HepG2 (cell line): Measurements from ENCODE around the gene B4GALT7. TPM values are rescaled to one million over a fixed set of nuclear protein-coding genes. Genes with fewer than 3 reads are reported as not detected.
A peak's percentile ranks its signal among the peaks of the same experiment; 100 is the strongest.

ENCODE experiments used
- CBX1 ChIP-seq: IDR thresholded peaks from one replicate; pipeline ENCODE4 v1.6.1; 2016; ENCODE audit warnings: antibody characterized with exemption, low read depth
- FOXA1 ChIP-seq, 2 experiments: fragments of 450-650 bp in 1 of 2; sonication (generic) in 1 of 2; formaldehyde crosslinking in 1 of 2; IDR thresholded peaks; 2 replicates each; pipeline versions ENCODE4 v1.4.0 to v1.6.1; 2016 to 2020; ENCODE audit warnings: missing genetic modification reagents in 1 of 2
- GTF2F1 ChIP-seq: fragments of 150-350 bp; IDR thresholded peaks from 2 replicates; pipeline ENCODE4 v1.6.1; 2014; ENCODE audit warnings: low read length
- JUND ChIP-seq: sonication (generic); formaldehyde crosslinking; IDR thresholded peaks from 2 replicates; pipeline ENCODE4 v1.8.0; 2022; ENCODE audit warnings: mild to moderate bottlenecking, missing genetic modification reagents
- NCOA1 ChIP-seq: sonication (generic); formaldehyde crosslinking; IDR thresholded peaks from 2 replicates; pipeline ENCODE4 v1.9.0; 2021; ENCODE audit warnings: missing genetic modification reagents
- NFE2L2 ChIP-seq: fragments of 150-350 bp; IDR thresholded peaks from 2 replicates; pipeline ENCODE4 v1.6.1; 2014; ENCODE audit warnings: low read length
- NR2C2 ChIP-seq: sonication (generic); formaldehyde crosslinking; IDR thresholded peaks from 2 replicates; pipeline ENCODE4 v1.4.0; 2020; ENCODE audit warnings: missing genetic modification reagents, mild to moderate bottlenecking, moderate library complexity, borderline replicate concordance
- PHF20 ChIP-seq: sonication (generic); formaldehyde crosslinking; IDR thresholded peaks from 2 replicates; pipeline ENCODE4 v1.5.0; 2020; ENCODE audit warnings: mild to moderate bottlenecking, missing genetic modification reagents
- RARA ChIP-seq: IDR thresholded peaks from 2 replicates; pipeline ENCODE4 v1.6.1; 2016; ENCODE audit warnings: missing genetic modification reagents, missing compliant biosample characterization
- RBM39 ChIP-seq: fragments of 200-400 bp; formaldehyde crosslinking; IDR thresholded peaks from one replicate; pipeline ENCODE4 v1.6.1; 2018; ENCODE audit warnings: antibody characterized with exemption, mild to moderate bottlenecking, low read depth, low read length; ENCODE audit not compliant: poor library complexity, severe bottlenecking
- SOX5 ChIP-seq: IDR thresholded peaks from 2 replicates; pipeline ENCODE4 v1.6.1; 2016; ENCODE audit warnings: borderline replicate concordance
- XBP1 ChIP-seq: sonication (generic); formaldehyde crosslinking; IDR thresholded peaks from 2 replicates; pipeline ENCODE4 v1.5.0; 2020; ENCODE audit warnings: missing genetic modification reagents
- ZFP82 ChIP-seq: sonication (generic); formaldehyde crosslinking; IDR thresholded peaks from 2 replicates; pipeline ENCODE4 v1.5.1; 2020; ENCODE audit warnings: mild to moderate bottlenecking, missing genetic modification reagents, borderline replicate concordance
- ZMYM4 ChIP-seq: sonication (generic); formaldehyde crosslinking; IDR thresholded peaks from 2 replicates; pipeline ENCODE4 v1.8.1; 2023; ENCODE audit warnings: mild to moderate bottlenecking, missing genetic modification reagents
- ZNF256 ChIP-seq: sonication (generic); formaldehyde crosslinking; conservative IDR thresholded peaks from 2 replicates; pipeline ENCODE4 v1.4.0; 2020; ENCODE audit warnings: missing genetic modification reagents
- ZNF775 ChIP-seq: sonication (generic); formaldehyde crosslinking; IDR thresholded peaks from 2 replicates; pipeline ENCODE4 v1.4.0; 2020; ENCODE audit warnings: missing genetic modification reagents, mild to moderate bottlenecking, moderate library complexity, borderline replicate concordance
- polyA plus RNA-seq, 8 experiments: library from polyadenylated mRNA; depleted of rRNA in 3 of 8; stranded (reverse) in 7 of 8; unstranded in 1 of 8; fragments of >200 nt; fragmentation: Illumina TruSeq in 4 of 8; extraction: Trizol in 4 of 8; gene quantifications; 2 replicates each; pipeline versions ENCODE4 v1.2.1 to v1.2.3, GENCODE V29; 2011 to 2016; ENCODE audit warnings: low read depth in 4 of 8, missing spikeins in 1 of 8, mixed read lengths in 1 of 8; ENCODE audit not compliant: insufficient read depth in 1 of 8
- total RNA-seq, 5 experiments: library from RNA; depleted of rRNA; stranded (reverse); fragments of >200 nt; fragmentation: Illumina TruSeq; extraction: Trizol; gene quantifications; 2 replicates each; pipeline ENCODE4 v1.2.3, GENCODE V29; 2016; ENCODE audit warnings: low read depth in 1 of 5
- TF ChIP-seq, protein P1 (sequence below): IDR thresholded peaks from 2 replicates; pipeline ENCODE4 v1.6.1; 2016; ENCODE audit warnings: low read depth
- TF ChIP-seq, protein P2 (sequence below): sonication (generic); formaldehyde crosslinking; IDR thresholded peaks from 2 replicates; pipeline ENCODE4 v1.5.1; 2020; ENCODE audit warnings: mild to moderate bottlenecking, missing genetic modification reagents, moderate library complexity
- TF ChIP-seq, protein P3 (sequence below): sonication (generic); formaldehyde crosslinking; conservative IDR thresholded peaks from 2 replicates; pipeline ENCODE4 v1.4.0; 2020; ENCODE audit warnings: missing genetic modification reagents
- TF ChIP-seq, protein P4 (sequence below): sonication (generic); formaldehyde crosslinking; IDR thresholded peaks from 2 replicates; pipeline ENCODE4 v1.8.0; 2023; ENCODE audit warnings: mild to moderate bottlenecking, missing genetic modification reagents
- TF ChIP-seq, protein P5 (sequence below): sonication (generic); formaldehyde crosslinking; IDR thresholded peaks from 2 replicates; pipeline ENCODE4 v1.5.0; 2020; ENCODE audit warnings: missing genetic modification reagents

Gene B4GALT7
- total and polyA plus RNA-seq, 2 of the 13 experiments (the other 11 are each of a cell fraction or from before 2014, with no cell fraction given) = 16.4 to 20.5 TPM

DNA sequence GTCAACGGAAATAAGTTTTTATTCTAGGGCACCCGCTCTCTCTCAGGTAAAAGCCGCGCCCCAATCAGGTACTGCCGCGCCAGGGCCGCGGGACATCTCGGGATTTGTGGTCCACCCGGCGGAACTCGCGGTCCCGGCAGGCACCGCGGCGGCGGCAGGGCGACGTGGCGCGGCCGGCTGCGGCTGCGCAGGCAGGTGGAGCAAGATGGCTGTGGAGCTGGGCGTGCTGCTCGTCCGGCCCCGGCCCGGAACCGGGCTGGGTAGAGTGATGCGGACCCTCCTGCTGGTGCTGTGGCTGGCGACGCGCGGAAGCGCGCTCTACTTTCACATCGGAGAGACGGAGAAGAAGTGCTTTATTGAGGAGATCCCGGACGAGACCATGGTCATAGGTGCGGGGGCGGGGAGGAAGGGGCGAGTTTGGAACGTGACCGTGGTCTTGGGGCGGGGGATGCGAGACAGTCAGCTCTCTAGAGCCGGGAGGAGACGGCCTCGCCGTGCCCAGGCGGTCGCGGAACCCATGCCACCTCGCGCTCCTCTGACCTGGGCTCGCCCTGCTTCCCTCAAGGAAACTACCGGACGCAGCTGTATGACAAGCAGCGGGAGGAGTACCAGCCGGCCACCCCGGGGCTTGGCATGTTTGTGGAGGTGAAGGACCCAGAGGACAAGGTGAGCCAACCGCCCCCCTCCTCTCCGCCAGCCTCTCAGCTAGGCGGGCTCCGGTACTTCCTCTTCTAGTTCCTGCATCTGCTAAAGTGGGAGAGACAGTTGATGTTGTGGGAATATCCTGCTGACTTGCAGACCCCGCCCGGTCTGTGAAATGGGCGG, 7.7 kb upstream of the B4GALT7 start, which contains the start of gene TMED9 (continued):
- TF ChIP-seq FOXA1 (IDR thresholded peaks at IDR 0.05) = no peak
- TF ChIP-seq FOXA1 (CRISPR knock-in tag; IDR thresholded peaks at IDR 0.05) = no peak
- TF ChIP-seq ZFP82 (CRISPR knock-in tag) = 0 out of 2 replicates have a peak, but pooled peaks have one; percentile 36
- TF ChIP-seq ZNF256 (CRISPR knock-in tag) = no peak
- 0 out of 2 replicates have a peak, but pooled peaks have one; percentile 48 for TF ChIP-seq NCOA1 (CRISPR knock-in tag)
- TF ChIP-seq NR2C2 = peak; percentile 85; the same call in 1 of the 2 replicates
- 0 out of 2 replicates have a peak, but pooled peaks have one; percentile 19 for TF ChIP-seq RARA (CRISPR knock-in tag)
- TF ChIP-seq XBP1 (CRISPR knock-in tag) = peak; percentile 93
- TF ChIP-seq RBM39 = peak; percentile 60
- TF ChIP-seq PHF20 (CRISPR knock-in tag) = peak; percentile 64
- no peak for TF ChIP-seq ZNF775 (CRISPR knock-in tag)
- TF ChIP-seq, protein P1, sequence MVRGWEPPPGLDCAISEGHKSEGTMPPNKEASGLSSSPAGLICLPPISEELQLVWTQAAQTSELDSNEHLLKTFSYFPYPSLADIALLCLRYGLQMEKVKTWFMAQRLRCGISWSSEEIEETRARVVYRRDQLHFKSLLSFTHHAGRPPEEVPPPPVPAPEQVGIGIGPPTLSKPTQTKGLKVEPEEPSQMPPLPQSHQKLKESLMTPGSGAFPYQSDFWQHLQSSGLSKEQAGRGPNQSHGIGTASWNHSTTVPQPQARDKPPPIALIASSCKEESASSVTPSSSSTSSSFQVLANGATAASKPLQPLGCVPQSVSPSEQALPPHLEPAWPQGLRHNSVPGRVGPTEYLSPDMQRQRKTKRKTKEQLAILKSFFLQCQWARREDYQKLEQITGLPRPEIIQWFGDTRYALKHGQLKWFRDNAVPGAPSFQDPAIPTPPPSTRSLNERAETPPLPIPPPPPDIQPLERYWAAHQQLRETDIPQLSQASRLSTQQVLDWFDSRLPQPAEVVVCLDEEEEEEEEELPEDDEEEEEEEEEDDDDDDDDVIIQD = 0 out of 2 replicates have a peak, but pooled peaks have one; percentile 49
- TF ChIP-seq, protein P2, sequence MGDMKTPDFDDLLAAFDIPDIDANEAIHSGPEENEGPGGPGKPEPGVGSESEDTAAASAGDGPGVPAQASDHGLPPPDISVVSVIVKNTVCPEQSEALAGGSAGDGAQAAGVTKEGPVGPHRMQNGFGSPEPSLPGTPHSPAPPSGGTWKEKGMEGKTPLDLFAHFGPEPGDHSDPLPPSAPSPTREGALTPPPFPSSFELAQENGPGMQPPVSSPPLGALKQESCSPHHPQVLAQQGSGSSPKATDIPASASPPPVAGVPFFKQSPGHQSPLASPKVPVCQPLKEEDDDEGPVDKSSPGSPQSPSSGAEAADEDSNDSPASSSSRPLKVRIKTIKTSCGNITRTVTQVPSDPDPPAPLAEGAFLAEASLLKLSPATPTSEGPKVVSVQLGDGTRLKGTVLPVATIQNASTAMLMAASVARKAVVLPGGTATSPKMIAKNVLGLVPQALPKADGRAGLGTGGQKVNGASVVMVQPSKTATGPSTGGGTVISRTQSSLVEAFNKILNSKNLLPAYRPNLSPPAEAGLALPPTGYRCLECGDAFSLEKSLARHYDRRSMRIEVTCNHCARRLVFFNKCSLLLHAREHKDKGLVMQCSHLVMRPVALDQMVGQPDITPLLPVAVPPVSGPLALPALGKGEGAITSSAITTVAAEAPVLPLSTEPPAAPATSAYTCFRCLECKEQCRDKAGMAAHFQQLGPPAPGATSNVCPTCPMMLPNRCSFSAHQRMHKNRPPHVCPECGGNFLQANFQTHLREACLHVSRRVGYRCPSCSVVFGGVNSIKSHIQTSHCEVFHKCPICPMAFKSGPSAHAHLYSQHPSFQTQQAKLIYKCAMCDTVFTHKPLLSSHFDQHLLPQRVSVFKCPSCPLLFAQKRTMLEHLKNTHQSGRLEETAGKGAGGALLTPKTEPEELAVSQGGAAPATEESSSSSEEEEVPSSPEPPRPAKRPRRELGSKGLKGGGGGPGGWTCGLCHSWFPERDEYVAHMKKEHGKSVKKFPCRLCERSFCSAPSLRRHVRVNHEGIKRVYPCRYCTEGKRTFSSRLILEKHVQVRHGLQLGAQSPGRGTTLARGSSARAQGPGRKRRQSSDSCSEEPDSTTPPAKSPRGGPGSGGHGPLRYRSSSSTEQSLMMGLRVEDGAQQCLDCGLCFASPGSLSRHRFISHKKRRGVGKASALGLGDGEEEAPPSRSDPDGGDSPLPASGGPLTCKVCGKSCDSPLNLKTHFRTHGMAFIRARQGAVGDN (CRISPR knock-in tag) = peak; percentile 85
- peak; percentile 27; the same call in 1 of the 2 replicates for TF ChIP-seq ZMYM4
- TF ChIP-seq, protein P3, sequence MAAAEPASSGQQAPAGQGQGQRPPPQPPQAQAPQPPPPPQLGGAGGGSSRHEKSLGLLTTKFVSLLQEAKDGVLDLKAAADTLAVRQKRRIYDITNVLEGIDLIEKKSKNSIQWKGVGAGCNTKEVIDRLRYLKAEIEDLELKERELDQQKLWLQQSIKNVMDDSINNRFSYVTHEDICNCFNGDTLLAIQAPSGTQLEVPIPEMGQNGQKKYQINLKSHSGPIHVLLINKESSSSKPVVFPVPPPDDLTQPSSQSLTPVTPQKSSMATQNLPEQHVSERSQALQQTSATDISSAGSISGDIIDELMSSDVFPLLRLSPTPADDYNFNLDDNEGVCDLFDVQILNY (CRISPR knock-in tag) = peak; percentile 79; the same call in 1 of the 2 replicates
- no peak for TF ChIP-seq CBX1
- TF ChIP-seq NFE2L2 = 0 out of 2 replicates have a peak, but pooled peaks have one; percentile 1
- TF ChIP-seq, protein P4, sequence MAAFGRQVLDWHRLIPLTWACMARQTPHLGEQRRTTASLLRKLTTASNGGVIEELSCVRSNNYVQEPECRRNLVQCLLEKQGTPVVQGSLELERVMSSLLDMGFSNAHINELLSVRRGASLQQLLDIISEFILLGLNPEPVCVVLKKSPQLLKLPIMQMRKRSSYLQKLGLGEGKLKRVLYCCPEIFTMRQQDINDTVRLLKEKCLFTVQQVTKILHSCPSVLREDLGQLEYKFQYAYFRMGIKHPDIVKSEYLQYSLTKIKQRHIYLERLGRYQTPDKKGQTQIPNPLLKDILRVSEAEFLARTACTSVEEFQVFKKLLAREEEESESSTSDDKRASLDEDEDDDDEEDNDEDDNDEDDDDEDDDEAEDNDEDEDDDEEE (CRISPR knock-in tag) = peak; percentile 56; the same call in 1 of the 2 replicates
- TF ChIP-seq, protein P5, sequence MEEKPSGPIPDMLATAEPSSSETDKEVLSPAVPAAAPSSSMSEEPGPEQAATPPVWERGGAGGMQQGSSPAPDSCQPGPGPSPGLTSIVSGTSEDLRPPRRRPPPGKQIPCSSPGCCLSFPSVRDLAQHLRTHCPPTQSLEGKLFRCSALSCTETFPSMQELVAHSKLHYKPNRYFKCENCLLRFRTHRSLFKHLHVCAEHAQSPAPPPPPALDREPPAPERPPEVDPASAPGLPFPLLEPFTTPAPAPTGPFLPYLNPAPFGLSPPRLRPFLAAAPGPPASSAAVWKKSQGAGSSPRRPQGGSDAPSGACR (CRISPR knock-in tag) = peak; percentile 37; the same call in 1 of the 2 replicates
- no peak for TF ChIP-seq GTF2F1
- peak; percentile 56; the same call in 1 of the 2 replicates for TF ChIP-seq JUND
- peak; percentile 41; the same call in 1 of the 2 replicates for TF ChIP-seq SOX5 (CRISPR knock-in tag)
